Right atrium auricular region (tissue), 2 donors: ENCODE results near the gene MYO18B. TPM values are rescaled to one million over a fixed set of nuclear protein-coding genes. Genes with fewer than 3 reads are reported as not detected.

Experiments used
- DNase-seq: peaks from one replicate; pipeline ENCODE4 v3.0.0-alpha.2; 2019; ENCODE audit warnings: low spot score
- H3K27ac ChIP-seq, 2 donors: fragments of 200-600 bp; sonication (generic); 1 replicate in 1 of 2; 2 replicates in 1 of 2; pipeline ENCODE4 v1.5.1; 2016 to 2019
- H3K27me3 ChIP-seq, 2 donors: fragments of 200-600 bp; sonication (generic); one replicate each; pipeline versions ENCODE4 v1.5.1 to v1.6.0; 2017 to 2019
- H3K36me3 ChIP-seq: fragments of 200-600 bp; sonication (generic); one replicate; pipeline ENCODE4 v1.5.1; 2016
- H3K4me1 ChIP-seq, 2 donors: fragments of 200-600 bp; sonication (generic); one replicate each; pipeline versions ENCODE4 v1.5.1 to v1.6.0; 2017 to 2019
- H3K4me3 ChIP-seq, 2 donors: fragments of 200-600 bp; sonication (generic); 1 replicate in 1 of 2; 2 replicates in 1 of 2; pipeline ENCODE4 v1.5.1; 2017 to 2019; ENCODE audit warnings: mild to moderate bottlenecking in 1 of 2, moderate library complexity in 1 of 2
- H3K9me3 ChIP-seq, 2 donors: fragments of 200-600 bp; sonication (generic); one replicate each; pipeline ENCODE4 v1.5.1; 2019
- CTCF ChIP-seq, 2 donors: fragments of 200-600 bp; sonication (generic); IDR thresholded peaks; one replicate each; pipeline ENCODE4 v1.5.1; 2019; ENCODE audit warnings: antibody characterized with exemption in 2 of 2
- total RNA-seq, 2 donors: library from RNA; depleted of rRNA; stranded (reverse); fragments of >200 nt; gene quantifications; one replicate each; pipeline ENCODE4 v1.1.0, GENCODE V29; 2016

MYO18B gene
- total RNA-seq, 2 donors from 2014 or later = 119 to 247 TPM

- H3K4me1 ChIP-seq = peaks cover 0 to 34% of the 10 kb centered on the region in 2 donors
- no peak for DNase-seq
- H3K4me3 ChIP-seq = no peak overlapping the region
- H3K9me3 ChIP-seq = peaks cover 5 to 9% of the 10 kb centered on the region in 2 donors
- TF ChIP-seq CTCF (IDR thresholded peaks at IDR 0.05) = no peak
- H3K27me3 ChIP-seq = no peaks in the 10 kb centered on the region
- H3K27ac ChIP-seq = peak overlapping the region; percentile 6 to 94
- H3K36me3 ChIP-seq = peaks cover 80% of the 10 kb centered on the region
These were observed 23.0 kb downstream of the MYO18B start for GRCh38 chr22:25765016-25765367.

- H3K4me1 ChIP-seq = peaks cover 0 to 28% of the 10 kb centered on the region in 2 donors
- H3K9me3 ChIP-seq = peaks cover 5 to 9% of the 10 kb centered on the region in 2 donors
- H3K27ac ChIP-seq = peak overlapping the region; percentile 6 to 94
- H3K4me3 ChIP-seq = no peak overlapping the region
- H3K36me3 ChIP-seq = peaks cover 87% of the 10 kb centered on the region
- no peak for DNase-seq
- H3K27me3 ChIP-seq = no peaks in the 10 kb centered on the region
- no peak for TF ChIP-seq CTCF (IDR thresholded peaks at IDR 0.05)
These were observed 23.8 kb downstream of the MYO18B start for GRCh38 chr22:25765801-25766200.

- no peak for TF ChIP-seq CTCF (IDR thresholded peaks at IDR 0.05)
- H3K4me1 ChIP-seq = peaks cover 0 to 22% of the 10 kb centered on the region in 2 donors
- H3K4me3 ChIP-seq = no peak overlapping the region
- H3K27me3 ChIP-seq = no peaks in the 10 kb centered on the region
- H3K36me3 ChIP-seq = peaks cover 89% of the 10 kb centered on the region
- DNase-seq = no peak
- H3K9me3 ChIP-seq = peaks cover 5 to 9% of the 10 kb centered on the region in 2 donors
- H3K27ac ChIP-seq = peak overlapping the region in 1 of 2 donors; percentile 94
These were observed 24.4 kb downstream of the MYO18B start for GRCh38 chr22:25766418-25766817.

GRCh38 chr22:25770333-25770732 is 28.3 kb downstream of the MYO18B start:
- no peaks in the 10 kb centered on the region for H3K4me1 ChIP-seq
- H3K27ac ChIP-seq = no peak overlapping the region
- H3K36me3 ChIP-seq = peaks cover 91% of the 10 kb centered on the region
- no peak overlapping the region for H3K4me3 ChIP-seq
- H3K9me3 ChIP-seq = peaks cover 5 to 9% of the 10 kb centered on the region in 2 donors
- TF ChIP-seq CTCF (IDR thresholded peaks at IDR 0.05) = no peak
- no peak for DNase-seq
- no peaks in the 10 kb centered on the region for H3K27me3 ChIP-seq

- no peak for TF ChIP-seq CTCF (IDR thresholded peaks at IDR 0.05)
- Histone ChIP-seq H3K9me3 (no peaks in the 10 kb centered on the region), H3K27ac (no peak overlapping the region), H3K4me1 (no peaks in the 10 kb centered on the region), H3K4me3 (no peak overlapping the region), H3K27me3 (no peaks in the 10 kb centered on the region), H3K36me3 (peaks cover 80% of the 10 kb centered on the region)
- no peak for DNase-seq
These were observed 30.3 kb downstream of the MYO18B start for GRCh38 chr22:25772288-25772687.

- peak in 1 of 2 donors; percentile 45 for TF ChIP-seq CTCF (IDR thresholded peaks at IDR 0.05)
- no peak overlapping the region for H3K27ac ChIP-seq
- DNase-seq = no peak
- H3K27me3 ChIP-seq = no peaks in the 10 kb centered on the region
- H3K9me3 ChIP-seq = no peaks in the 10 kb centered on the region
- no peak overlapping the region for H3K4me3 ChIP-seq
- peaks cover 79% of the 10 kb centered on the region for H3K36me3 ChIP-seq
- H3K4me1 ChIP-seq = no peaks in the 10 kb centered on the region
These were observed 32.6 kb downstream of the MYO18B start for GRCh38 chr22:25774575-25775026.
